Loucy (cell line): ENCODE results near the gene NDUFV3.

ENCODE experiments used
- EZH2phosphoT487 ChIP-seq: fragments of 200-600 bp; IDR thresholded peaks from 2 replicates; pipeline ENCODE4 v1.6.1; 2018; ENCODE audit warnings: antibody characterized with exemption, mild to moderate bottlenecking, moderate library complexity, borderline replicate concordance
- TF ChIP-seq, protein P1 (sequence below): fragments of 200-600 bp; sonication (generic); conservative IDR thresholded peaks from 2 replicates; pipeline ENCODE4 v1.5.1; 2014; ENCODE audit warnings: mild to moderate bottlenecking, antibody characterized with exemption, low read length

- TF ChIP-seq EZH2phosphoT487: no peak
- TF ChIP-seq, protein P1, sequence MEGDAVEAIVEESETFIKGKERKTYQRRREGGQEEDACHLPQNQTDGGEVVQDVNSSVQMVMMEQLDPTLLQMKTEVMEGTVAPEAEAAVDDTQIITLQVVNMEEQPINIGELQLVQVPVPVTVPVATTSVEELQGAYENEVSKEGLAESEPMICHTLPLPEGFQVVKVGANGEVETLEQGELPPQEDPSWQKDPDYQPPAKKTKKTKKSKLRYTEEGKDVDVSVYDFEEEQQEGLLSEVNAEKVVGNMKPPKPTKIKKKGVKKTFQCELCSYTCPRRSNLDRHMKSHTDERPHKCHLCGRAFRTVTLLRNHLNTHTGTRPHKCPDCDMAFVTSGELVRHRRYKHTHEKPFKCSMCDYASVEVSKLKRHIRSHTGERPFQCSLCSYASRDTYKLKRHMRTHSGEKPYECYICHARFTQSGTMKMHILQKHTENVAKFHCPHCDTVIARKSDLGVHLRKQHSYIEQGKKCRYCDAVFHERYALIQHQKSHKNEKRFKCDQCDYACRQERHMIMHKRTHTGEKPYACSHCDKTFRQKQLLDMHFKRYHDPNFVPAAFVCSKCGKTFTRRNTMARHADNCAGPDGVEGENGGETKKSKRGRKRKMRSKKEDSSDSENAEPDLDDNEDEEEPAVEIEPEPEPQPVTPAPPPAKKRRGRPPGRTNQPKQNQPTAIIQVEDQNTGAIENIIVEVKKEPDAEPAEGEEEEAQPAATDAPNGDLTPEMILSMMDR: no peak
These were observed 46.9 kb upstream of the NDUFV3 start for GRCh38 chr21:42846221-42846620.
